H1 (cell line): Measurements from ENCODE around the gene DIP2C. TPM values are rescaled to one million over a fixed set of nuclear protein-coding genes. Genes with fewer than 3 reads are reported as not detected.

Source experiments
- ATF3 ChIP-seq: IDR thresholded peaks from 2 replicates; pipeline ENCODE4 v1.6.1; 2011; ENCODE audit warnings: low read depth, mild to moderate bottlenecking, low read length; ENCODE audit not compliant: insufficient read depth
- BRCA1 ChIP-seq: IDR thresholded peaks from 2 replicates; pipeline ENCODE4 v1.6.1; 2012; ENCODE audit warnings: low read depth, low read length, improper control_type of control experiment
- CBX8 ChIP-seq: fragments of 300-800, 300-1000 bp; sonication (generic); IDR thresholded peaks from 2 replicates; pipeline ENCODE4 v1.7.1; 2016; ENCODE audit warnings: low read depth, low read length, borderline replicate concordance
- NANOG ChIP-seq: IDR thresholded peaks from 2 replicates; pipeline ENCODE4 v1.6.1; 2011; ENCODE audit warnings: low read length, low read depth, mild to moderate bottlenecking, inconsistent platforms; ENCODE audit not compliant: insufficient read depth, poor library complexity, severe bottlenecking
- SIRT6 ChIP-seq: IDR thresholded peaks from one replicate; pipeline ENCODE4 v1.7.1; 2012; ENCODE audit warnings: low read length, inconsistent platforms
- SP1 ChIP-seq: IDR thresholded peaks from 2 replicates; pipeline ENCODE4 v1.6.1; 2011; ENCODE audit warnings: low read depth, low read length
- TEAD4 ChIP-seq: IDR thresholded peaks from 2 replicates; pipeline ENCODE4 v1.6.1; 2012; ENCODE audit warnings: low read depth, low read length, inconsistent platforms, mixed read lengths
- polyA plus RNA-seq, 7 experiments: library from polyadenylated mRNA; depleted of rRNA in 3 of 7; stranded (reverse) in 5 of 7; unstranded in 2 of 7; fragments of >200 nt in 5 of 7; fragments of 200-250 nt in 2 of 7; gene quantifications; 1 replicate in 5 of 7; 2 replicates in 1 of 7; 4 replicates in 1 of 7; pipeline versions ENCODE4 v1.2.1 to v1.2.3, GENCODE V29; 2011 to 2013; ENCODE audit warnings: missing spikeins in 2 of 7, mixed read lengths in 2 of 7
- total RNA-seq: library from RNA; stranded (reverse); fragmentation: NEBNext Ultra II Directional; extraction: Animal tissue kit (Norgen Biotek cat#: 25700); gene quantifications from 2 replicates; pipeline ENCODE4 v1.2.1, GENCODE V29; 2021

DIP2C gene
- total and polyA plus RNA-seq, 2 of the 8 experiments (the other 6 are each of a cell fraction or from before 2014, with no cell fraction given): 3.8 to 9.3 TPM

- no peak for TF ChIP-seq CBX8
- TF ChIP-seq SP1: no peak
- TF ChIP-seq SIRT6: no peak
- no peak for TF ChIP-seq ATF3
- TF ChIP-seq NANOG: no peak
- TF ChIP-seq BRCA1: no peak
- no peak for TF ChIP-seq TEAD4
These were observed 84.5 kb downstream of the DIP2C start (continued) for GRCh38 chr10:604716-605631.
